Stomach (tissue), 4 donors: Measurements from ENCODE around the gene MYOCOS.

ENCODE experiments used
- EP300 ChIP-seq: sonication (generic); formaldehyde crosslinking; IDR thresholded peaks from one replicate; pipeline ENCODE4 v1.6.1; 2017; ENCODE audit warnings: antibody characterized with exemption
- POLR2A ChIP-seq, 4 donors: fragments of 450-650 bp; IDR thresholded peaks; one replicate each; pipeline ENCODE4 v1.6.1; 2016; ENCODE audit warnings: antibody characterized with exemption in 4 of 4, control low read depth in 2 of 4, mild to moderate bottlenecking in 1 of 4, moderate library complexity in 1 of 4
- POLR2AphosphoS5 ChIP-seq, 3 donors: sonication (generic); formaldehyde crosslinking; IDR thresholded peaks; one replicate each; pipeline ENCODE4 v1.6.1; 2016; ENCODE audit warnings: antibody characterized with exemption in 3 of 3
- TF ChIP-seq, protein P1 (sequence below), 7 experiments: fragments of 450-650 bp in 4 of 7; fragments of 200-600 bp in 3 of 7; sonication (generic) in 3 of 7; IDR thresholded peaks; one replicate each; pipeline ENCODE4 v1.5.1; 2016 to 2019; ENCODE audit warnings: antibody characterized with exemption in 7 of 7, control low read depth in 2 of 7, mild to moderate bottlenecking in 1 of 7

DNA sequence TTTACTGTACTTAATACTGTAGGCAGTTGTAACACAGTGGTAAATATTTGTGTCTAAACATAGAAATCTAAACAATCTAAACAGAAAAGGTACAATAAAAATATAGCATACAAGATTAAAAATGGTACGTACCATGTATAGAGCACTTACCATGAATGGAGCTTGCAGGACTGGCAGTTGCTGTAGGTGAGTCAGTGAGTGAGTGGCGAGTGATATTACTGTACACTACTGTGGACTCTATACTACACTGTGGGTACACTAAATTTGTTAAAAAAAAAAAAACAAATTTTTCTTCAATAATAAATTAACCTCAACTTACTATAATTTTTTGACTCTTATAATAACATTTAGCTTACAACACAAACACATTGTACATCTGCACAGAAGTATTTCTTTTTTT, 39.5 kb upstream of the MYOCOS start:
- TF ChIP-seq, protein P1, sequence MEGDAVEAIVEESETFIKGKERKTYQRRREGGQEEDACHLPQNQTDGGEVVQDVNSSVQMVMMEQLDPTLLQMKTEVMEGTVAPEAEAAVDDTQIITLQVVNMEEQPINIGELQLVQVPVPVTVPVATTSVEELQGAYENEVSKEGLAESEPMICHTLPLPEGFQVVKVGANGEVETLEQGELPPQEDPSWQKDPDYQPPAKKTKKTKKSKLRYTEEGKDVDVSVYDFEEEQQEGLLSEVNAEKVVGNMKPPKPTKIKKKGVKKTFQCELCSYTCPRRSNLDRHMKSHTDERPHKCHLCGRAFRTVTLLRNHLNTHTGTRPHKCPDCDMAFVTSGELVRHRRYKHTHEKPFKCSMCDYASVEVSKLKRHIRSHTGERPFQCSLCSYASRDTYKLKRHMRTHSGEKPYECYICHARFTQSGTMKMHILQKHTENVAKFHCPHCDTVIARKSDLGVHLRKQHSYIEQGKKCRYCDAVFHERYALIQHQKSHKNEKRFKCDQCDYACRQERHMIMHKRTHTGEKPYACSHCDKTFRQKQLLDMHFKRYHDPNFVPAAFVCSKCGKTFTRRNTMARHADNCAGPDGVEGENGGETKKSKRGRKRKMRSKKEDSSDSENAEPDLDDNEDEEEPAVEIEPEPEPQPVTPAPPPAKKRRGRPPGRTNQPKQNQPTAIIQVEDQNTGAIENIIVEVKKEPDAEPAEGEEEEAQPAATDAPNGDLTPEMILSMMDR (IDR thresholded peaks at IDR 0.05): no peak
- no peak for TF ChIP-seq POLR2A (IDR thresholded peaks at IDR 0.05)
- TF ChIP-seq EP300: no peak
- no peak for TF ChIP-seq POLR2AphosphoS5 (IDR thresholded peaks at IDR 0.05)
